ENCODE measurements around the gene TENM4.

GRCh38 chr11:78961937-78962701 lies 478.7 kb downstream of the TENM4 start:
- TF ChIP-seq, protein P1, sequence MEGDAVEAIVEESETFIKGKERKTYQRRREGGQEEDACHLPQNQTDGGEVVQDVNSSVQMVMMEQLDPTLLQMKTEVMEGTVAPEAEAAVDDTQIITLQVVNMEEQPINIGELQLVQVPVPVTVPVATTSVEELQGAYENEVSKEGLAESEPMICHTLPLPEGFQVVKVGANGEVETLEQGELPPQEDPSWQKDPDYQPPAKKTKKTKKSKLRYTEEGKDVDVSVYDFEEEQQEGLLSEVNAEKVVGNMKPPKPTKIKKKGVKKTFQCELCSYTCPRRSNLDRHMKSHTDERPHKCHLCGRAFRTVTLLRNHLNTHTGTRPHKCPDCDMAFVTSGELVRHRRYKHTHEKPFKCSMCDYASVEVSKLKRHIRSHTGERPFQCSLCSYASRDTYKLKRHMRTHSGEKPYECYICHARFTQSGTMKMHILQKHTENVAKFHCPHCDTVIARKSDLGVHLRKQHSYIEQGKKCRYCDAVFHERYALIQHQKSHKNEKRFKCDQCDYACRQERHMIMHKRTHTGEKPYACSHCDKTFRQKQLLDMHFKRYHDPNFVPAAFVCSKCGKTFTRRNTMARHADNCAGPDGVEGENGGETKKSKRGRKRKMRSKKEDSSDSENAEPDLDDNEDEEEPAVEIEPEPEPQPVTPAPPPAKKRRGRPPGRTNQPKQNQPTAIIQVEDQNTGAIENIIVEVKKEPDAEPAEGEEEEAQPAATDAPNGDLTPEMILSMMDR (IDR thresholded peaks at IDR 0.05) = no peak
- no peak for TF ChIP-seq POLR2A (IDR thresholded peaks at IDR 0.05)
